ENCODE measurements around the gene PRSS2. TPM values are rescaled to one million over a fixed set of nuclear protein-coding genes. Genes with fewer than 3 reads are reported as not detected.
"Not testable (repeated sequence)": the region's sequence is repeated elsewhere in the genome, so short reads cannot be mapped to it uniquely, and the experiment has no call there.

PRSS2 gene
- total RNA-seq, 4 donors from 2014 or later, result 2.5 to 78.0 (median 12.0) TPM

- Histone ChIP-seq H3K36me3 (no peaks in the 10 kb centered on the region), H3K4me1 (no peaks in the 10 kb centered on the region), H3K4me3 (no peak overlapping the region), H3K27me3 (no peaks in the 10 kb centered on the region), H3K27ac (no peak overlapping the region), H3K9me3 (no peaks in the 10 kb centered on the region)
- WGBS, 2 donors, result 61 to 67% methylated on average over 3 of the region's 3 CpGs
- no peak for DNase-seq (ENCODE audit: low spot score in 2 of 2)
- TF ChIP-seq CTCF (IDR thresholded peaks at IDR 0.05) (no peak), EP300 (IDR thresholded peaks at IDR 0.05) (no peak), POLR2A (IDR thresholded peaks at IDR 0.05) (no peak)
These were observed 3.3 kb upstream of the PRSS2 start for GRCh38 chr7:142767451-142767850.

- WGBS, 2 donors, result 66 to 94% methylated on average over 1 of the region's 1 CpG
These were observed 2.9 kb upstream of the PRSS2 start for GRCh38 chr7:142767861-142768260.

GRCh38 chr7:142768885-142769284, 1.9 kb upstream of the PRSS2 start:
- H3K9me3 ChIP-seq; H3K4me1 ChIP-seq; H3K27me3 ChIP-seq; H3K4me3 ChIP-seq; H3K27ac ChIP-seq; DNase-seq (ENCODE audit: low spot score in 2 of 2); H3K36me3 ChIP-seq: not testable (repeated sequence)
- WGBS, 2 donors, result 58 to 63% methylated on average over 3 of the region's 3 CpGs

More at GRCh38 chr7:142767861-142768260, 2.9 kb upstream of the PRSS2 start:
- DNase-seq (ENCODE audit: low spot score in 2 of 2), result no peak
- Histone ChIP-seq H3K4me3 (no peak overlapping the region), H3K27ac (no peak overlapping the region), H3K4me1 (no peaks in the 10 kb centered on the region), H3K36me3 (no peaks in the 10 kb centered on the region), H3K9me3 (no peaks in the 10 kb centered on the region), H3K27me3 (no peaks in the 10 kb centered on the region)
- TF ChIP-seq EP300 (IDR thresholded peaks at IDR 0.05) (no peak), CTCF (IDR thresholded peaks at IDR 0.05) (no peak), POLR2A (IDR thresholded peaks at IDR 0.05) (no peak)

GRCh38 chr7:142771353-142771723, 568 bp downstream of the PRSS2 start:
- H3K4me3 ChIP-seq, result no peak overlapping the region
- WGBS, 2 donors, result 71 to 75% methylated on average over 5 of the region's 5 CpGs
- TF ChIP-seq CTCF (IDR thresholded peaks at IDR 0.05), result no peak
- no peak for TF ChIP-seq POLR2A (IDR thresholded peaks at IDR 0.05)
- no peak for TF ChIP-seq EP300 (IDR thresholded peaks at IDR 0.05)

GRCh38 chr7:142772051-142772450, 1.3 kb downstream of the PRSS2 start:
- Histone ChIP-seq H3K36me3 (no peaks in the 10 kb centered on the region), H3K4me1 (no peaks in the 10 kb centered on the region), H3K4me3 (no peak overlapping the region), H3K27me3 (no peaks in the 10 kb centered on the region), H3K9me3 (no peaks in the 10 kb centered on the region), H3K27ac (no peak overlapping the region)
- TF ChIP-seq CTCF (IDR thresholded peaks at IDR 0.05), result no peak
- no peak for TF ChIP-seq POLR2A (IDR thresholded peaks at IDR 0.05)
- TF ChIP-seq EP300 (IDR thresholded peaks at IDR 0.05), result no peak
- 46 to 50% methylated on average over 6 of the region's 6 CpGs for WGBS, 2 donors
- no peak for DNase-seq (ENCODE audit: low spot score in 2 of 2)

More at GRCh38 chr7:142771353-142771723, 568 bp downstream of the PRSS2 start:
- Histone ChIP-seq H3K27ac (no peak overlapping the region), H3K36me3 (no peaks in the 10 kb centered on the region), H3K27me3 (no peaks in the 10 kb centered on the region), H3K9me3 (no peaks in the 10 kb centered on the region), H3K4me1 (no peaks in the 10 kb centered on the region)
- no peak for DNase-seq (ENCODE audit: low spot score in 2 of 2)

- H3K36me3 ChIP-seq, result no peaks in the 10 kb centered on the region
- DNase-seq (ENCODE audit: low spot score in 2 of 2), result no peak
- TF ChIP-seq EP300 (IDR thresholded peaks at IDR 0.05) (no peak), POLR2A (IDR thresholded peaks at IDR 0.05) (no peak), CTCF (IDR thresholded peaks at IDR 0.05) (no peak)
- H3K4me3 ChIP-seq, result no peak overlapping the region
- no peaks in the 10 kb centered on the region for H3K9me3 ChIP-seq
- no peaks in the 10 kb centered on the region for H3K27me3 ChIP-seq
- H3K4me1 ChIP-seq, result no peaks in the 10 kb centered on the region
- H3K27ac ChIP-seq, result no peak overlapping the region
These were observed 1.9 kb downstream of the PRSS2 start for GRCh38 chr7:142772673-142773072.

Data from tibial nerve (tissue), 4 donors.